H1 (cell line): ENCODE data around the gene GCM1. TPM values are rescaled to one million over a fixed set of nuclear protein-coding genes. Genes with fewer than 3 reads are reported as not detected.

Experiments
- CTCF ChIA-PET: fragments of 300-600 bp; sonication (Branson Sonifier 250); formaldehyde crosslinking; loops from one replicate; lab custom pipeline; 2021; ENCODE audit not compliant: partially characterized antibody; lab: Charles Lee
- POLR2A ChIA-PET: fragments of 300-600 bp; sonication (Branson Sonifier 250); formaldehyde crosslinking; loops from one replicate; lab custom pipeline; 2021; ENCODE audit warnings: inconsistent platforms; ENCODE audit not compliant: partially characterized antibody; lab: Charles Lee
- DNase-seq, 2 experiments: peaks; one replicate each; pipeline versions ENCODE4 v3.0.0 to v3.0.0-alpha.2; 2010 to 2022; ENCODE audit warnings: low spot score in 2 of 2, low read depth in 1 of 2, mixed read lengths in 1 of 2
- FAIRE-seq: peaks from 2 replicates; lab custom pipeline; 2011; peaks lifted over from hg19 to GRCh38; lab: Jason Lieb, UNC
- H2AFZ ChIP-seq: 2 replicates; pipeline ENCODE4 v1.8.1; 2012; ENCODE audit warnings: low read length, inconsistent platforms
- H2AK5ac ChIP-seq: 2 replicates; pipeline ENCODE4 v1.6.1; 2013; ENCODE audit warnings: low read depth, low read length
- H2BK120ac ChIP-seq: replicated peaks from 2 replicates; pipeline ENCODE3; 2013; ENCODE audit warnings: low read depth, low read length, inconsistent platforms
- H2BK12ac ChIP-seq: 2 replicates; pipeline ENCODE4 v1.6.1; 2013; ENCODE audit warnings: low read depth, low read length
- H2BK15ac ChIP-seq: 2 replicates; pipeline ENCODE4 v1.6.1; 2013; ENCODE audit warnings: low read length
- H2BK20ac ChIP-seq: 2 replicates; pipeline ENCODE4 v1.6.1; 2013; ENCODE audit warnings: low read length
- H2BK5ac ChIP-seq: 2 replicates; pipeline ENCODE4 v1.6.1; 2013; ENCODE audit warnings: low read depth, low read length
- H3K14ac ChIP-seq: 2 replicates; pipeline ENCODE4 v1.6.1; 2013; ENCODE audit warnings: inconsistent platforms; ENCODE audit not compliant: insufficient read length
- H3K18ac ChIP-seq: 2 replicates; pipeline ENCODE4 v1.6.1; 2013; ENCODE audit warnings: low read length; ENCODE audit errors: extremely low read depth
- H3K23ac ChIP-seq: 2 replicates; pipeline ENCODE4 v1.6.1; 2013; ENCODE audit warnings: inconsistent platforms; ENCODE audit not compliant: insufficient read length
- H3K23me2 ChIP-seq: 2 replicates; pipeline ENCODE4 v1.6.1; 2013; ENCODE audit warnings: low read depth, low read length
- H3K27ac ChIP-seq: 2 replicates; pipeline ENCODE4 v1.6.1; 2011; ENCODE audit warnings: low read depth, low read length, inconsistent platforms
- H3K27me3 ChIP-seq, 4 experiments: replicated peaks in 1 of 4; 1 replicate in 1 of 4; 2 replicates in 3 of 4; pipeline versions ENCODE4 v1.6.1 to v1.8.1; 2011 to 2013; ENCODE audit warnings: low read length in 3 of 4, mild to moderate bottlenecking in 3 of 4, inconsistent platforms in 2 of 4, mixed read lengths in 2 of 4, moderate library complexity in 1 of 4; ENCODE audit not compliant: control insufficient read depth in 3 of 4, insufficient read depth in 3 of 4; ENCODE audit errors: extremely low read depth in 1 of 4
- H3K36me3 ChIP-seq, 4 experiments: 2 replicates each; pipeline versions ENCODE4 v1.6.1 to v1.8.1; 2011 to 2013; ENCODE audit warnings: mild to moderate bottlenecking in 4 of 4, low read length in 3 of 4, moderate library complexity in 2 of 4, control low read depth in 1 of 4, inconsistent platforms in 1 of 4; ENCODE audit not compliant: insufficient read depth in 4 of 4, control insufficient read depth in 2 of 4
- H3K4ac ChIP-seq: replicated peaks from 2 replicates; pipeline ENCODE3; 2013; ENCODE audit warnings: low read length, low read depth, mixed read lengths, inconsistent platforms; ENCODE audit not compliant: insufficient read length
- H3K4me1 ChIP-seq, 4 experiments: replicated peaks in 1 of 4; 1 replicate in 1 of 4; 2 replicates in 3 of 4; pipeline versions ENCODE4 v1.6.1 to v1.8.1; 2011 to 2013; ENCODE audit warnings: low read length in 3 of 4, inconsistent platforms in 2 of 4, mixed read lengths in 1 of 4; ENCODE audit not compliant: insufficient read depth in 4 of 4, control insufficient read depth in 3 of 4
- H3K4me2 ChIP-seq, 2 experiments: 2 replicates each; pipeline versions ENCODE4 v1.6.1 to v1.8.1; 2011 to 2013; ENCODE audit warnings: low read depth in 2 of 2, low read length in 2 of 2, control low read depth in 1 of 2, inconsistent platforms in 1 of 2, mild to moderate bottlenecking in 1 of 2; ENCODE audit not compliant: insufficient read depth in 1 of 2
- H3K4me3 ChIP-seq, 4 experiments: fragments of 200-600, 300-600 bp in 1 of 4; sonication (generic), shearing (Covaris generic), sonication (Bioruptor Twin) in 1 of 4; 2 replicates each; pipeline versions ENCODE4 v1.5.1 to v1.8.1; 2011 to 2016; ENCODE audit warnings: low read length in 4 of 4, low read depth in 3 of 4, control low read depth in 2 of 4, inconsistent platforms in 2 of 4, mild to moderate bottlenecking in 2 of 4, mixed read lengths in 1 of 4, moderate library complexity in 1 of 4; ENCODE audit not compliant: insufficient read depth in 2 of 4; ENCODE audit errors: extremely low read depth in 1 of 4
- H3K56ac ChIP-seq: replicated peaks from 2 replicates; pipeline ENCODE3; 2013; ENCODE audit warnings: low read depth, mild to moderate bottlenecking, mixed read lengths, low read length, inconsistent platforms; ENCODE audit not compliant: insufficient read length
- H3K79me1 ChIP-seq: 2 replicates; pipeline ENCODE4 v1.6.1; 2013; ENCODE audit warnings: low read depth, low read length, control low read depth
- H3K79me2 ChIP-seq, 2 experiments: 2 replicates each; pipeline versions ENCODE4 v1.6.1 to v1.8.1; 2012 to 2013; ENCODE audit warnings: low read length in 2 of 2, mild to moderate bottlenecking in 2 of 2, inconsistent platforms in 1 of 2; ENCODE audit not compliant: insufficient read depth in 2 of 2, control insufficient read depth in 1 of 2
- H3K9ac ChIP-seq, 4 experiments: replicated peaks in 1 of 4; 1 replicate in 1 of 4; 2 replicates in 3 of 4; pipeline versions ENCODE4 v1.6.1 to v1.8.1; 2011 to 2013; ENCODE audit warnings: low read depth in 3 of 4, low read length in 3 of 4, control low read depth in 2 of 4, mild to moderate bottlenecking in 2 of 4, moderate library complexity in 2 of 4, inconsistent platforms in 1 of 4; ENCODE audit errors: extremely low read depth in 1 of 4
- H3K9me3 ChIP-seq, 2 experiments: 2 replicates each; pipeline versions ENCODE4 v1.6.1 to v1.8.1; 2012 to 2013; ENCODE audit warnings: mild to moderate bottlenecking in 2 of 2, moderate library complexity in 2 of 2, control low read depth in 1 of 2, inconsistent platforms in 1 of 2, low read depth in 1 of 2, low read length in 1 of 2, mixed read lengths in 1 of 2; ENCODE audit not compliant: insufficient read depth in 2 of 2
- H4K20me1 ChIP-seq, 2 experiments: replicated peaks in 1 of 2; 2 replicates each; pipeline versions ENCODE3 to v1.8.1; 2011 to 2013; ENCODE audit warnings: inconsistent platforms in 2 of 2, low read length in 2 of 2, mild to moderate bottlenecking in 1 of 2; ENCODE audit not compliant: insufficient read depth in 2 of 2, control insufficient read depth in 1 of 2
- H4K5ac ChIP-seq: 2 replicates; pipeline ENCODE4 v1.6.1; 2013; ENCODE audit warnings: low read length, low read depth, mixed read lengths, inconsistent platforms; ENCODE audit not compliant: insufficient read length
- H4K8ac ChIP-seq: 2 replicates; pipeline ENCODE4 v1.8.0; 2013; ENCODE audit warnings: mild to moderate bottlenecking, moderate library complexity, low read length, inconsistent platforms; ENCODE audit not compliant: insufficient read depth; ENCODE audit errors: extremely low read depth
- H4K91ac ChIP-seq: replicated peaks from 2 replicates; pipeline ENCODE3; 2013; ENCODE audit warnings: low read length, mixed read lengths, inconsistent platforms; ENCODE audit not compliant: insufficient read length
- CBX8 ChIP-seq: fragments of 300-800, 300-1000 bp; sonication (generic); IDR thresholded peaks from 2 replicates; pipeline ENCODE4 v1.7.1; 2016; ENCODE audit warnings: low read depth, low read length, borderline replicate concordance
- CHD2 ChIP-seq: IDR thresholded peaks from 2 replicates; pipeline ENCODE4 v1.6.1; 2012; ENCODE audit warnings: low read length, improper control_type of control experiment
- CTBP2 ChIP-seq: IDR thresholded peaks from 2 replicates; pipeline ENCODE4 v1.7.0; 2011; ENCODE audit warnings: borderline replicate concordance, mild to moderate bottlenecking, moderate library complexity, mixed read lengths, low read length; ENCODE audit not compliant: insufficient read depth, insufficient read length
- E2F6 ChIP-seq: IDR thresholded peaks from 2 replicates; pipeline ENCODE4 v1.6.1; 2012; ENCODE audit warnings: inconsistent platforms
- EZH2 ChIP-seq: fragments of 200-600 bp; sonication (generic); IDR thresholded peaks from 2 replicates; pipeline ENCODE4 v1.7.1; 2012; ENCODE audit warnings: low read depth, mild to moderate bottlenecking, moderate library complexity, low read length, inconsistent platforms; ENCODE audit not compliant: severe bottlenecking
- RBBP5 ChIP-seq: IDR thresholded peaks from 2 replicates; pipeline ENCODE4 v1.7.1; 2012; ENCODE audit warnings: low read depth, mild to moderate bottlenecking, inconsistent platforms, low read length, moderate library complexity, borderline replicate concordance
- RXRA ChIP-seq: IDR thresholded peaks from 2 replicates; pipeline ENCODE4 v1.6.1; 2011; ENCODE audit warnings: low read depth, mild to moderate bottlenecking, low read length, moderate library complexity; ENCODE audit not compliant: insufficient read depth
- SIRT6 ChIP-seq: IDR thresholded peaks from one replicate; pipeline ENCODE4 v1.7.1; 2012; ENCODE audit warnings: low read length, inconsistent platforms
- SP1 ChIP-seq: IDR thresholded peaks from 2 replicates; pipeline ENCODE4 v1.6.1; 2011; ENCODE audit warnings: low read depth, low read length
- SUZ12 ChIP-seq: fragments of 200-600 bp; sonication (generic); IDR thresholded peaks from 2 replicates; pipeline ENCODE4 v1.6.1; 2012; ENCODE audit warnings: mild to moderate bottlenecking, inconsistent platforms, low read length, moderate library complexity, mixed read lengths
- TAF7 ChIP-seq: optimal IDR thresholded peaks from 2 replicates; pipeline ENCODE3; 2011; ENCODE audit warnings: low read depth, mild to moderate bottlenecking, inconsistent platforms, low read length, moderate library complexity, borderline replicate concordance
- ZNF274 ChIP-seq: IDR thresholded peaks from 2 replicates; pipeline ENCODE4 v1.7.0; 2012; ENCODE audit warnings: low read length, borderline replicate concordance; ENCODE audit errors: extremely low read depth
- WGBS, 2 experiments: shearing (Covaris generic) in 1 of 2; methylation state at CpG; one replicate each; pipeline versions ENCODE4 v1.1.6 to v1.1.7; 2013 to 2015; ENCODE audit warnings: low lambda C conversion rate in 2 of 2, mixed read lengths in 2 of 2, inconsistent platforms in 1 of 2, low coverage in 1 of 2, missing lambda C conversion rate in 1 of 2; ENCODE audit not compliant: insufficient replicate concordance in 2 of 2, insufficient coverage in 1 of 2, insufficient read length in 1 of 2; ENCODE audit errors: extremely low coverage in 1 of 2, missing lambda C conversion rate in 1 of 2; 5-methylcytosine and 5-hydroxymethylcytosine counted together
- polyA plus RNA-seq, 7 experiments: library from polyadenylated mRNA; depleted of rRNA in 3 of 7; stranded (reverse) in 5 of 7; unstranded in 2 of 7; fragments of >200 nt in 5 of 7; fragments of 200-250 nt in 2 of 7; gene quantifications; 1 replicate in 5 of 7; 2 replicates in 1 of 7; 4 replicates in 1 of 7; pipeline versions ENCODE4 v1.2.1 to v1.2.3, GENCODE V29; 2011 to 2013; ENCODE audit warnings: missing spikeins in 2 of 7, mixed read lengths in 2 of 7
- total RNA-seq: library from RNA; stranded (reverse); fragmentation: NEBNext Ultra II Directional; extraction: Animal tissue kit (Norgen Biotek cat#: 25700); gene quantifications from 2 replicates; pipeline ENCODE4 v1.2.1, GENCODE V29; 2021
- TF ChIP-seq, protein P1 (sequence below): IDR thresholded peaks from 2 replicates; pipeline ENCODE4 v1.6.1; 2012; ENCODE audit warnings: inconsistent platforms

GCM1 gene
- total and polyA plus RNA-seq, 2 of the 8 experiments (the other 6 are each of a cell fraction or from before 2014, with no cell fraction given) = not detected

DNA sequence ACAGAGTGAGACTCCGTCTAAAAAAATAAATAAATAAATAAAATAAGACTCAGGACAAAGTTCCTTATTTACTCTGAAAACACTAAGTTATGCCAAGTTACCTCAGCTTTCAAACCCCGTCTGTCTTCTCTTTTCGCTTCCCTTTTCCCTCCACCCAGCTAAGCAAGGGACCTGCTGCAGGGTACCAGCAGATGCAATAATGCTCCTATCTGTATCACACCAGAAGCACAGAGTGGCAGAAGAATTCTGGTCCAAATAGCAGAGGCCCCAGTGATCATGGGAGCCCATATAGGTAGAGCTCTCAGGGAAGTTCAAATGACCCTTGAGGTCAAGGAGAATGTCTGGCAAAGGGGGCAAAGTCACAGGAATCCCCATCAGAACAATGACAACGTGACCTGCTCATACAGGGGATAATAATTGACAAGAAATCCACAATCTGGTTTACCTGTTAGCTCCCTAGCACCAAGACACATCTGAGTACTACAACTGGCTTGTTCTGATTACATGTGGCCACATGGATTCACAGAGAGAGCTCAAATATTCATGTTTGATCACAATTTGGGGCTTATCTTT, 8.7 kb downstream of the GCM1 start:
- Histone ChIP-seq H3K23ac (no peak overlapping the region), H3K9me3 (no peaks in the 10 kb centered on the region), H3K79me1 (no peaks in the 10 kb centered on the region), H4K8ac (no peak overlapping the region), H3K23me2 (no peaks in the 10 kb centered on the region), H2BK12ac (no peak overlapping the region), H2AFZ (peak overlapping the region; percentile 44; the same call in 1 of the 2 replicates), H2BK20ac (no peak overlapping the region), H2BK15ac (no peak overlapping the region; the same call in 1 of the 2 replicates), H3K14ac (no peak overlapping the region), H3K4me3 (no peak overlapping the region), H4K5ac (no peak overlapping the region), H3K4me1 (no peaks in the 10 kb centered on the region), H2AK5ac (no peak overlapping the region), H3K9ac (no peak overlapping the region), H4K20me1 (no peaks in the 10 kb centered on the region), H2BK120ac (no peak overlapping the region), H3K27ac (no peak overlapping the region), H3K79me2 (no peaks in the 10 kb centered on the region), H2BK5ac (no peak overlapping the region), H3K36me3 (no peaks in the 10 kb centered on the region), H3K4ac (no peak overlapping the region), H4K91ac (no peak overlapping the region), H3K56ac (no peak overlapping the region), H3K18ac (no peak overlapping the region), H3K4me2 (no peak overlapping the region), H3K27me3 (no peaks in the 10 kb centered on the region)
- no peak for FAIRE-seq
- ChIA-PET CTCF (interaction anchor here (0.8 to 4.8 kb wide), 3 partner anchors 11 to 271 kb away, joined by 3 to 22 read pairs (median 5); no protein-coding TSS in a partner anchor), POLR2A (no interaction called here)
- WGBS, 2 experiments = 87% methylated on average over 4 of the region's 4 CpGs; no CpG with 5 or more reads in 1 of the 2 experiments
- no peak for DNase-seq
- TF ChIP-seq CHD2 (no peak), SP1 (no peak), ZNF274 (no peak), SIRT6 (no peak), E2F6 (no peak), EZH2 (no peak), SUZ12 (no peak), CTBP2 (no peak), TAF7 (no peak), CBX8 (no peak), RBBP5 (no peak), RXRA (no peak)
- TF ChIP-seq, protein P1, sequence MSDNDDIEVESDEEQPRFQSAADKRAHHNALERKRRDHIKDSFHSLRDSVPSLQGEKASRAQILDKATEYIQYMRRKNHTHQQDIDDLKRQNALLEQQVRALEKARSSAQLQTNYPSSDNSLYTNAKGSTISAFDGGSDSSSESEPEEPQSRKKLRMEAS = no peak
